Measurements from ENCODE around the gene COPS9.
A peak's percentile ranks its signal among the peaks of the same experiment; 100 is the strongest.

COPS9 gene

GRCh38 chr2:240136013-240136670, at the start of gene COPS9:
TSS of gene COPS9 (minus strand) at chr2:240136305. CDS start at chr2:240136284, 21 bp downstream.
- peak; percentile 85 for DNase-seq

GRCh38 chr2:240184656-240185055, 48.6 kb upstream of the COPS9 start:
- no peak for DNase-seq

- no peak for DNase-seq
These were observed 47.9 kb upstream of the COPS9 start for GRCh38 chr2:240183875-240184590.

- DNase-seq, result no peak
These were observed 47.1 kb upstream of the COPS9 start for GRCh38 chr2:240183006-240183874.

- no peak for DNase-seq
These were observed 46.4 kb upstream of the COPS9 start for GRCh38 chr2:240182476-240182875.

- DNase-seq, result no peak
These were observed 45.9 kb upstream of the COPS9 start for GRCh38 chr2:240182001-240182400.

- no peak for DNase-seq
These were observed 44.0 kb upstream of the COPS9 start for GRCh38 chr2:240179941-240180666.

GRCh38 chr2:240179186-240179815, 43.2 kb upstream of the COPS9 start:
- DNase-seq, result no peak

GRCh38 chr2:240178564-240178963, 42.5 kb upstream of the COPS9 start:
- no peak for DNase-seq

GRCh38 chr2:240174496-240174895, 38.4 kb upstream of the COPS9 start:
- DNase-seq, result no peak

- no peak for DNase-seq
These were observed 36.2 kb upstream of the COPS9 start for GRCh38 chr2:240172071-240172895.

- DNase-seq, result no peak
These were observed 34.8 kb upstream of the COPS9 start for GRCh38 chr2:240170883-240171282.

GRCh38 chr2:240170354-240170735, 34.2 kb upstream of the COPS9 start:
- no peak for DNase-seq

- DNase-seq, result no peak
These were observed 33.6 kb upstream of the COPS9 start for GRCh38 chr2:240169486-240170353.

GRCh38 chr2:240168546-240169361, 32.6 kb upstream of the COPS9 start:
- DNase-seq, result no peak

GRCh38 chr2:240168041-240168440, 31.9 kb upstream of the COPS9 start:
- no peak for DNase-seq

- no peak for DNase-seq
These were observed 31.4 kb upstream of the COPS9 start for GRCh38 chr2:240167588-240167880.

GRCh38 chr2:240166761-240167587, 30.9 kb upstream of the COPS9 start:
- DNase-seq, result no peak

GRCh38 chr2:240166191-240166590, 30.1 kb upstream of the COPS9 start:
- DNase-seq, result no peak

Measured in activated effector memory CD4-positive, alpha-beta T cell treated with Interleukin-2 at 50 U/mL for 16 hours (primary cell).